ENCODE measurements around the gene SLC26A5.
"Not testable (repeated sequence)": the region's sequence is repeated elsewhere in the genome, so short reads cannot be mapped to it uniquely, and the experiment has no call there.

- not testable (repeated sequence) for TF ChIP-seq CTCF (conservative IDR thresholded peaks at IDR 0.05); ZFX (IDR thresholded peaks at IDR 0.05)
Measured at GRCh38 chr7:103486873-103487272, 40.9 kb upstream of the SLC26A5 start.
